Osteoblast (primary cell): ENCODE results near the gene ZNF287. TPM values are rescaled to one million over a fixed set of nuclear protein-coding genes. Genes with fewer than 3 reads are reported as not detected.
A peak's percentile ranks its signal among the peaks of the same experiment; 100 is the strongest.

ENCODE experiments used
- DNase-seq: peaks from one replicate; pipeline ENCODE4 v3.0.0; 2011; ENCODE audit warnings: low spot score, mixed read lengths; ENCODE audit not compliant: insufficient read length; ENCODE audit errors: missing footprints
- H2AFZ ChIP-seq: 2 replicates; pipeline ENCODE4 v1.6.0; 2011; ENCODE audit warnings: mild to moderate bottlenecking, low read length
- H3K27ac ChIP-seq: 2 replicates; pipeline ENCODE4 v1.5.1; 2011; ENCODE audit warnings: mild to moderate bottlenecking, low read depth, low read length, moderate library complexity
- H3K27me3 ChIP-seq: 2 replicates; pipeline ENCODE4 v1.6.0; 2012; ENCODE audit warnings: mild to moderate bottlenecking, control low read depth, inconsistent platforms, low read length, moderate library complexity; ENCODE audit not compliant: insufficient read depth
- H3K36me3 ChIP-seq: 2 replicates; pipeline ENCODE4 v1.5.1; 2011; ENCODE audit warnings: mild to moderate bottlenecking, low read length, control low read depth, moderate library complexity; ENCODE audit not compliant: insufficient read depth
- H3K4me1 ChIP-seq: 2 replicates; pipeline ENCODE4 v1.5.1; 2011; ENCODE audit warnings: mild to moderate bottlenecking, low read length, control low read depth, moderate library complexity; ENCODE audit not compliant: insufficient read depth
- H3K4me2 ChIP-seq: 2 replicates; pipeline ENCODE4 v1.6.0; 2011; ENCODE audit warnings: mild to moderate bottlenecking, low read length; ENCODE audit not compliant: insufficient read depth
- H3K4me3 ChIP-seq: fragments of 200-600 bp; sonication (generic); 3 replicates; pipeline ENCODE4 v1.5.1; 2012; ENCODE audit warnings: mild to moderate bottlenecking, low read length, inconsistent platforms; ENCODE audit not compliant: insufficient read depth
- H3K79me2 ChIP-seq: 2 replicates; pipeline ENCODE4 v1.6.0; 2012; ENCODE audit warnings: mild to moderate bottlenecking, low read length, control low read depth, inconsistent platforms; ENCODE audit not compliant: insufficient read depth
- H3K9me3 ChIP-seq: 2 replicates; pipeline ENCODE4 v1.5.1; 2011; ENCODE audit warnings: low read depth, low read length, control low read depth
- H4K20me1 ChIP-seq: 2 replicates; pipeline ENCODE4 v1.6.0; 2012; ENCODE audit warnings: mild to moderate bottlenecking, low read length, control low read depth; ENCODE audit not compliant: insufficient read depth
- total RNA-seq: library from RNA; depleted of rRNA; stranded (reverse); fragments of >200 nt; gene quantifications from 2 replicates; pipeline ENCODE4 v1.2.3, GENCODE V29; 2012
- TF ChIP-seq, protein P1 (sequence below): IDR thresholded peaks from 2 replicates; pipeline ENCODE4 v1.5.1; 2011; ENCODE audit warnings: mild to moderate bottlenecking, low read depth, low read length, moderate library complexity; ENCODE audit errors: extremely low read depth

The ZNF287 gene
- total RNA-seq, 1 donor = 10.9 TPM

DNA sequence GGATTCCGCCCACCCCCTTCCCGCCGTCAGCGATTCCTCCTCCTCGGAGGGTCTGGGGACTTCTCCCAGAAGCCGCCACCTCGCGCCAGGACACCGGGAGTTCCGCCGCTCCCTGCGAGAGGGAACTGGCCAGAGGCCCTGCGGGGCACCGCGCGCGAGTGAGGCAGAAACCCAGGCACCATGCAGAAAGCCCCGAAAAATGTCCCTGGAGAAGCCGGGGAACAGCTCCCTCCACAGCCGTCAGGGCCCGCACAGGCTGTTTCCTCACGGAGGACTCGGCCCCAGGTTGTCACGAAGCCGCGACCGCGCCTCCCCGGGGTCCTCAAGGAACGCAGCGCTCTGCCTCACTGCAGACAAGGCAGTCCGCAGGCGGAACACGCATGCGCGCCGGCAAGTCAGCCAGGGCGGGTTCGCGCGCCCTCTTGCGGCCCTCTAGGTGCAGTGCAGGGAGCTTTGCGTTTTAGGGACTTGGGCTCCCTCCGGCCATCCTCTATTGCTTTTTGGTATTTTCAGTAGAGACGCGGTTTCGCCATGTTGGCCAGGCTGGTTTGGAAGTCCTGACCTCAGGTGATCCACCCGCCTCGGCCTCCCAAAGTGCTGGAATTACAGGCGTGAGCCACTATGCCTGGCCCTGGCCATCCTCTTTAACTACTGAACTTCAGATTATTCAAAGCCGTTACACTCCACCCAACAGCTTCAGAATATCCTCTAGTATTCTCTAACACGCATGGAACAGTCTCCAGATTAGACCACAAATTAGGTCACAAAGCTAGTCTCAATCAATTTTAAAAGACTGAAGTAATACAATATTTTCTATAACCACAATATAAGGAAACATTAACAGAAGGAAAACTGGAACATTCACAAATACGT lies 20.3 kb upstream of the ZNF287 start:
- DNase-seq = peak; percentile 98

DNA sequence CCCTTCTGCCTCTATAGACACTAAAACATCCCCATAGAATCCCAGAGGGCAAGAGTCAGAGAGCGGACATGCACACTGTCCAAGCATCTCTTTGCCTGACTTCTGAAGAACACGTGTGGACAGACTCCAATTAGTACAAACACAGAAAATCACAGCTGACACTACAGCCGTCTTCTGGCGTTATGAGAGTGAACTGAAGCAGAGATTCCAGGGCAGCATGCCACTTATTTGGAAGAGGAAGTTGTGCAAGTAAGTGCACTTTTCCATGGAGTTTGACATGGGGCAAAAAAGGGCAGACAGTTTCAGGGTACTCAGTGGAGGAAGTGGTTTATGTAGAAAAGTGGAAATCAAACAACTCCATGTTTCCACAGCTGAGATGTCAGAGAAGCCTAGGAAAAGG lies 16.8 kb upstream of the ZNF287 start:
- no peak for DNase-seq
- H4K20me1 ChIP-seq = no peaks in the 10 kb centered on the region

More for the DNA sequence above, 20.3 kb upstream of the ZNF287 start:
- Histone ChIP-seq H3K79me2 (no peaks in the 10 kb centered on the region), H3K27me3 (peaks cover 34% of the 10 kb centered on the region), H3K9me3 (no peaks in the 10 kb centered on the region), H4K20me1 (no peaks in the 10 kb centered on the region), H3K4me1 (peaks cover 11% of the 10 kb centered on the region), H3K27ac (no peak overlapping the region), H3K4me3 (peak overlapping the region; percentile 82), H3K4me2 (peak overlapping the region; percentile 98), H3K36me3 (no peaks in the 10 kb centered on the region), H2AFZ (peak overlapping the region; percentile 97)
- TF ChIP-seq, protein P1, sequence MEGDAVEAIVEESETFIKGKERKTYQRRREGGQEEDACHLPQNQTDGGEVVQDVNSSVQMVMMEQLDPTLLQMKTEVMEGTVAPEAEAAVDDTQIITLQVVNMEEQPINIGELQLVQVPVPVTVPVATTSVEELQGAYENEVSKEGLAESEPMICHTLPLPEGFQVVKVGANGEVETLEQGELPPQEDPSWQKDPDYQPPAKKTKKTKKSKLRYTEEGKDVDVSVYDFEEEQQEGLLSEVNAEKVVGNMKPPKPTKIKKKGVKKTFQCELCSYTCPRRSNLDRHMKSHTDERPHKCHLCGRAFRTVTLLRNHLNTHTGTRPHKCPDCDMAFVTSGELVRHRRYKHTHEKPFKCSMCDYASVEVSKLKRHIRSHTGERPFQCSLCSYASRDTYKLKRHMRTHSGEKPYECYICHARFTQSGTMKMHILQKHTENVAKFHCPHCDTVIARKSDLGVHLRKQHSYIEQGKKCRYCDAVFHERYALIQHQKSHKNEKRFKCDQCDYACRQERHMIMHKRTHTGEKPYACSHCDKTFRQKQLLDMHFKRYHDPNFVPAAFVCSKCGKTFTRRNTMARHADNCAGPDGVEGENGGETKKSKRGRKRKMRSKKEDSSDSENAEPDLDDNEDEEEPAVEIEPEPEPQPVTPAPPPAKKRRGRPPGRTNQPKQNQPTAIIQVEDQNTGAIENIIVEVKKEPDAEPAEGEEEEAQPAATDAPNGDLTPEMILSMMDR = peak; percentile 94

DNA sequence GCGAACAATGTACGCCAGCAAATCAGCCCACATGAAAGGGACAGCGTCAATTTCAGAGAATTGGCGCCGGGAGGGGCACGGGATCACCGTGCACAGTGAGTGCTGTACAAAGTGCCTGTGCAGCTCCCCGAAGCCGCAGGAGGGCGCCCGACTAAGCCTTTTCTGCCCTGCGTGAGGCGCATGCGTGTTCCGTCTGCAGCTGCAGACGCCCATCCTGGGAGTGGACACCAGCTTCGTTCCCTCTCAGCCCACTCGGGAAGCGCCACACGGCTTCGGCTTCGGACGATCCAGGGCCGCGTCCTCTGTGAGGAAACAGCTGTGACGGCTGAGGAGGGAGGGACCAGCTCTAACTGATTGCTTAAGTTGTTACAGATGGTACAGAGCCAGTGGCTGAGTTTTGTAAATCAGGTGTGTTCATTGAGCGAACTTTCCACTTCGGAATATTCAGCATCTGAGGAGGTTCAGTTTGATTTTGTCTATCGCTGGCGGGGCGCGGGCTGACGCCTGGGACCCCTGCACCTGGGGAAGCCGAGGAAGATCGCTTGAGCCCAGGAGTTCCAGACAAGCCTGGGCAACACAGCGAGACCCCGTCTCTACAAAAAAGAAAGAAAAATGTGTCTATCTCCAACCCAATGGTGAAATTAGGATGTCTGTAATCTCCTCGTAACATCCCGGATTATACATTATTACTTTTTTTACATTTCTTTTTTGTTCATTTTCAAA lies 15.4 kb upstream of the ZNF287 start:
- peak overlapping the region; percentile 76 for H3K4me3 ChIP-seq
- peak overlapping the region; percentile 88 for H3K4me2 ChIP-seq
- no peak overlapping the region for H3K27ac ChIP-seq

More for the DNA sequence above, 16.8 kb upstream of the ZNF287 start:
- H3K4me1 ChIP-seq = peaks cover 11% of the 10 kb centered on the region
- TF ChIP-seq, protein P1 = no peak
- no peaks in the 10 kb centered on the region for H3K36me3 ChIP-seq
- no peak overlapping the region for H3K27ac ChIP-seq
- peaks cover 35% of the 10 kb centered on the region for H3K27me3 ChIP-seq
- H3K4me2 ChIP-seq = no peak overlapping the region
- peak overlapping the region; percentile 36 for H2AFZ ChIP-seq
- no peak overlapping the region for H3K4me3 ChIP-seq
- H3K9me3 ChIP-seq = no peaks in the 10 kb centered on the region
- H3K79me2 ChIP-seq = no peaks in the 10 kb centered on the region

More for the DNA sequence above, 15.4 kb upstream of the ZNF287 start:
- DNase-seq = peak; percentile 98
- peaks cover 36% of the 10 kb centered on the region for H3K27me3 ChIP-seq
- H4K20me1 ChIP-seq = no peaks in the 10 kb centered on the region
- peaks cover 11% of the 10 kb centered on the region for H3K4me1 ChIP-seq
- H2AFZ ChIP-seq = peak overlapping the region; percentile 99
- TF ChIP-seq, protein P1 = peak; percentile 96
- no peaks in the 10 kb centered on the region for H3K79me2 ChIP-seq
- no peaks in the 10 kb centered on the region for H3K9me3 ChIP-seq
- no peaks in the 10 kb centered on the region for H3K36me3 ChIP-seq
